Measurements from ENCODE around the gene RSPO3.

GRCh38 chr6:127128066-127128465, 9.6 kb downstream of the RSPO3 start:
- no peak for TF ChIP-seq GATA2 (IDR thresholded peaks at IDR 0.05; ENCODE audit: low read depth, low read length)
- TF ChIP-seq GATA3 (IDR thresholded peaks at IDR 0.05; ENCODE audit: low read depth, low read length) = no peak

Data from SH-SY5Y (cell line).